Measurements from ENCODE around the gene RTP1. TPM values are rescaled to one million over a fixed set of nuclear protein-coding genes. Genes with fewer than 3 reads are reported as not detected.
A peak's percentile ranks its signal among the peaks of the same experiment; 100 is the strongest.

RTP1 gene
- total RNA-seq, 6 donors from 2014 or later, result 0.17 TPM; not detected in 5

- Histone ChIP-seq H3K27me3 (no peaks in the 10 kb centered on the region), H3K9me3 (peaks cover 0 to 5% (median 2%) of the 10 kb centered on the region in 4 donors), H3K36me3 (no peaks in the 10 kb centered on the region), H3K4me1 (peaks cover 0 to 7% (median 0%) of the 10 kb centered on the region in 4 donors), H3K4me3 (no peak overlapping the region), H3K27ac (no peak overlapping the region)
- DNase-seq (no peak), ATAC-seq (ENCODE audit: low FRiP score in 2 of 2) (no peak)
- TF ChIP-seq POLR2AphosphoS5 (IDR thresholded peaks at IDR 0.05) (no peak), EP300 (IDR thresholded peaks at IDR 0.05) (no peak), CTCF (IDR thresholded peaks at IDR 0.05) (no peak), POLR2A (IDR thresholded peaks at IDR 0.05) (no peak)
- WGBS, 2 donors, result 69 to 76% methylated on average over 6 of the region's 6 CpGs
These were observed 34.9 kb upstream of the RTP1 start for GRCh38 chr3:187162265-187162953.

GRCh38 chr3:187165144-187165543 lies 32.1 kb upstream of the RTP1 start:
- no peak for TF ChIP-seq EP300 (IDR thresholded peaks at IDR 0.05)
- TF ChIP-seq POLR2A (IDR thresholded peaks at IDR 0.05), result no peak
- TF ChIP-seq CTCF (IDR thresholded peaks at IDR 0.05), result peak; percentile 54 to 78 (median 62)
- TF ChIP-seq POLR2AphosphoS5 (IDR thresholded peaks at IDR 0.05), result no peak
- Histone ChIP-seq H3K27ac (no peak overlapping the region), H3K4me1 (peaks cover 0 to 7% (median 0%) of the 10 kb centered on the region in 4 donors), H3K9me3 (no peaks in the 10 kb centered on the region), H3K36me3 (no peaks in the 10 kb centered on the region), H3K4me3 (no peak overlapping the region), H3K27me3 (no peaks in the 10 kb centered on the region)
- ATAC-seq (ENCODE audit: low FRiP score in 2 of 2), result peak in 1 of 2 donors; percentile 66
- 0% methylated on average over 3 of the region's 3 CpGs for WGBS, 2 donors
- DNase-seq, result no peak

GRCh38 chr3:187166750-187167149 lies 30.5 kb upstream of the RTP1 start:
- no peak overlapping the region for H3K4me3 ChIP-seq
- ATAC-seq (ENCODE audit: low FRiP score in 2 of 2) (no peak), DNase-seq (no peak)
- no peaks in the 10 kb centered on the region for H3K27me3 ChIP-seq
- no peaks in the 10 kb centered on the region for H3K9me3 ChIP-seq
- TF ChIP-seq EP300 (IDR thresholded peaks at IDR 0.05), result no peak
- TF ChIP-seq POLR2A (IDR thresholded peaks at IDR 0.05), result no peak
- TF ChIP-seq POLR2AphosphoS5 (IDR thresholded peaks at IDR 0.05), result no peak
- no peak for TF ChIP-seq CTCF (IDR thresholded peaks at IDR 0.05)
- 87 to 92% methylated on average over 8 of the region's 8 CpGs for WGBS, 2 donors
- peaks cover 0 to 7% (median 0%) of the 10 kb centered on the region in 4 donors for H3K4me1 ChIP-seq
- no peak overlapping the region for H3K27ac ChIP-seq
- no peaks in the 10 kb centered on the region for H3K36me3 ChIP-seq

GRCh38 chr3:187167777-187168176 lies 29.5 kb upstream of the RTP1 start:
- TF ChIP-seq EP300 (IDR thresholded peaks at IDR 0.05), result no peak
- no peak for TF ChIP-seq CTCF (IDR thresholded peaks at IDR 0.05)
- TF ChIP-seq POLR2A (IDR thresholded peaks at IDR 0.05), result no peak
- no peak for TF ChIP-seq POLR2AphosphoS5 (IDR thresholded peaks at IDR 0.05)
- no peak for DNase-seq
- H3K36me3 ChIP-seq, result no peaks in the 10 kb centered on the region
- peaks cover 0 to 7% (median 0%) of the 10 kb centered on the region in 4 donors for H3K4me1 ChIP-seq
- no peak overlapping the region for H3K27ac ChIP-seq
- no peak for ATAC-seq (ENCODE audit: low FRiP score in 2 of 2)
- no peak overlapping the region for H3K4me3 ChIP-seq
- H3K27me3 ChIP-seq, result no peaks in the 10 kb centered on the region
- 83 to 89% methylated on average over 5 of the region's 5 CpGs for WGBS, 2 donors
- no peaks in the 10 kb centered on the region for H3K9me3 ChIP-seq

All from upper lobe of left lung (tissue), 6 donors.